COLO668 (cell line): ENCODE data around the gene ASTN2.

Source experiments
- DNase-seq: peaks from one replicate; lab custom pipeline; 2025; ENCODE audit not compliant: unreplicated experiment; lab: John Stamatoyannopoulos, UW

ASTN2 gene

GRCh38 chr9:116688806-116689485, 725.9 kb downstream of the ASTN2 start:
- no peak for DNase-seq

- no peak for DNase-seq
Measured at GRCh38 chr9:116687754-116688135, 727.1 kb downstream of the ASTN2 start.

- peak; percentile 94 for DNase-seq
Measured at GRCh38 chr9:116687074-116687753, 727.6 kb downstream of the ASTN2 start, which contains the start of gene TRIM32. Gene TRIM32 (plus strand): TSS chr9:116687305. CDS start chr9:116697743, 10,438 bp downstream.

GRCh38 chr9:116686693-116687073, 728.2 kb downstream of the ASTN2 start:
- DNase-seq: no peak

GRCh38 chr9:116686135-116686534, 728.7 kb downstream of the ASTN2 start:
- no peak for DNase-seq

GRCh38 chr9:116685166-116685565, 729.7 kb downstream of the ASTN2 start:
- DNase-seq: no peak

GRCh38 chr9:116683535-116683934, 731.3 kb downstream of the ASTN2 start:
- no peak for DNase-seq

GRCh38 chr9:116674210-116674980, 740.5 kb downstream of the ASTN2 start:
- DNase-seq: no peak

- DNase-seq: no peak
Measured at GRCh38 chr9:116673375-116673774, 741.5 kb downstream of the ASTN2 start.

GRCh38 chr9:116671605-116672004, 743.3 kb downstream of the ASTN2 start:
- DNase-seq: no peak

GRCh38 chr9:116668970-116669695, 745.7 kb downstream of the ASTN2 start:
- no peak for DNase-seq

- DNase-seq: no peak
Measured at GRCh38 chr9:116663581-116663980, 751.3 kb downstream of the ASTN2 start.

GRCh38 chr9:116662646-116663310, 752.1 kb downstream of the ASTN2 start:
- no peak for DNase-seq

- DNase-seq: peak; percentile 8
Measured at GRCh38 chr9:116661037-116661954, 753.6 kb downstream of the ASTN2 start.

GRCh38 chr9:116658265-116658664, 756.6 kb downstream of the ASTN2 start:
- DNase-seq: no peak

- no peak for DNase-seq
Measured at GRCh38 chr9:116656977-116657376, 757.9 kb downstream of the ASTN2 start.

GRCh38 chr9:116656501-116656971, 758.3 kb downstream of the ASTN2 start:
- no peak for DNase-seq

- DNase-seq: no peak
Measured at GRCh38 chr9:116654059-116654355, 760.9 kb downstream of the ASTN2 start.

- no peak for DNase-seq
Measured at GRCh38 chr9:116653348-116654058, 761.4 kb downstream of the ASTN2 start.
